Measurements from ENCODE around the gene MUC16.

- TF ChIP-seq CTCF (conservative IDR thresholded peaks at IDR 0.05; ENCODE audit: low read depth, low read length) (no peak), EZH2 (IDR thresholded peaks at IDR 0.05; ENCODE audit: low read length, unreplicated experiment) (no peak)
Measured at GRCh38 chr19:8986296-8986695, 23.9 kb downstream of the MUC16 start.
